Heart left ventricle (tissue), 16 donors: ENCODE results near the gene ZFAND3. TPM values are rescaled to one million over a fixed set of nuclear protein-coding genes. Genes with fewer than 3 reads are reported as not detected.

Experiments used
- ATAC-seq, 4 donors: fragments of 200-7000 bp; cut with Tn5 transposase; one replicate each; pipeline ENCODE4 v1.9.1; 2020 to 2022; ENCODE audit warnings: moderate library complexity in 4 of 4, mild to moderate bottlenecking in 3 of 4, moderate number of reproducible peaks in 1 of 4
- DNase-seq, 5 donors: peaks; one replicate each; pipeline ENCODE4 v3.0.0-alpha.2; 2020
- H3K27ac ChIP-seq, 12 donors: fragments of 200-600 bp; sonication (generic) in 4 of 12; one replicate each; pipeline versions ENCODE4 v1.5.0 to v1.8.0; 2016 to 2022; ENCODE audit warnings: mild to moderate bottlenecking in 2 of 12
- H3K27me3 ChIP-seq, 9 donors: fragments of 200-600 bp; sonication (generic) in 2 of 9; one replicate each; pipeline versions ENCODE4 v1.5.1 to v1.8.0; 2016 to 2022; ENCODE audit warnings: mild to moderate bottlenecking in 3 of 9
- H3K36me3 ChIP-seq, 9 donors: fragments of 200-600 bp; sonication (generic) in 2 of 9; one replicate each; pipeline versions ENCODE4 v1.5.0 to v1.8.0; 2018 to 2022; ENCODE audit warnings: mild to moderate bottlenecking in 2 of 9
- H3K4me1 ChIP-seq, 12 donors: fragments of 200-600 bp; sonication (generic) in 4 of 12; one replicate each; pipeline versions ENCODE4 v1.5.0 to v1.8.0; 2016 to 2022; ENCODE audit warnings: mild to moderate bottlenecking in 3 of 12
- H3K4me3 ChIP-seq, 12 donors: fragments of 200-600 bp; sonication (generic) in 4 of 12; one replicate each; pipeline versions ENCODE4 v1.5.0 to v1.8.0; 2017 to 2022; ENCODE audit warnings: mild to moderate bottlenecking in 9 of 12, moderate library complexity in 4 of 12
- H3K9me3 ChIP-seq, 12 donors: fragments of 200-600 bp; sonication (generic) in 4 of 12; one replicate each; pipeline versions ENCODE4 v1.5.0 to v1.8.0; 2016 to 2022; ENCODE audit warnings: mild to moderate bottlenecking in 1 of 12
- POLR2A ChIP-seq, 2 donors: fragments of 450-650 bp; IDR thresholded peaks; one replicate each; pipeline ENCODE4 v1.6.1; 2017; ENCODE audit warnings: antibody characterized with exemption in 2 of 2, mild to moderate bottlenecking in 2 of 2, moderate library complexity in 2 of 2
- WGBS, 4 donors: extraction: QIAGEN DNeasy Blood & Tissue Kit in 2 of 4; methylation state at CpG; one replicate each; pipeline versions ENCODE4 v1.1.5 to v1.1.7; 2013 to 2018; 5-methylcytosine and 5-hydroxymethylcytosine counted together
- intact Hi-C, 10 donors: fragments of 100-400 bp; cut with DNase I; formaldehyde crosslinking; loops; one replicate each; pipeline versions ENCODE4 v1.11.1 to v1.14.2; 2022
- polyA plus RNA-seq, 2 donors: library from polyadenylated mRNA; stranded (reverse); fragments of 200-250 nt; gene quantifications; one replicate each; pipeline ENCODE4 v1.2.3, GENCODE V29; 2013
- total RNA-seq, 9 donors: library from RNA; depleted of rRNA in 2 of 9; stranded (reverse); fragments of >200 nt in 2 of 9; fragmentation: NEBNext Ultra II Directional in 3 of 9; extraction: Animal tissue kit (Norgen Biotek cat#: 25700) in 3 of 9; gene quantifications; one replicate each; pipeline versions ENCODE4 v1.1.0 to v1.2.4, GENCODE V29; 2016 to 2023
- TF ChIP-seq, protein P1 (sequence below), 12 donors: fragments of 200-600 bp; sonication (generic) in 4 of 12; IDR thresholded peaks; one replicate each; pipeline versions ENCODE4 v1.5.0 to v1.8.0; 2018 to 2022; ENCODE audit warnings: antibody characterized with exemption in 12 of 12, mild to moderate bottlenecking in 5 of 12
- donor health status: ischemic (EF 13 %, LVEDD 7.1; RV severe dilation, severe dysfunction).
- donor health status: healthy with polysubstance abuse.
- donor health status: DM: no; HTN: yes; CAD: no.
- donor health status: DM: no; HTN: no; CAD: no.
- donor health status: ischemic (EF 25% LVEDD 6.9; RV normal size, moderate dysfunction).
- donor health status: ischemic (EF 25% LVEDD 5.7; RV mildly dilated, moderate dysfunction).
- donor health status: healthy.
- donor health status: DM: yes; HTN: yes; CAD: no.
- donor health status: ischemic (EF 35%, LVEDD 5.7; RV mildly dilated, moderate dysfunction).
- donor health status: nonischemic (EF 11% LVEDD 7.7; RV severe dilation, severe dysfunction).
- donor health status: DM: yes; HTN: yes; CAD: no.
- donor health status: PGD.
- donor health status: ischemic (EF 29% LVEDD 5.4; RV normal size, mild dysfunction).
- donor health status: nonischemic (EF 23%, LVEDD 6.1; RV moderate dilation, normal function).

Gene ZFAND3
- total and polyA plus RNA-seq, 11 donors = 29.1 to 114 (median 88.2) TPM

DNA sequence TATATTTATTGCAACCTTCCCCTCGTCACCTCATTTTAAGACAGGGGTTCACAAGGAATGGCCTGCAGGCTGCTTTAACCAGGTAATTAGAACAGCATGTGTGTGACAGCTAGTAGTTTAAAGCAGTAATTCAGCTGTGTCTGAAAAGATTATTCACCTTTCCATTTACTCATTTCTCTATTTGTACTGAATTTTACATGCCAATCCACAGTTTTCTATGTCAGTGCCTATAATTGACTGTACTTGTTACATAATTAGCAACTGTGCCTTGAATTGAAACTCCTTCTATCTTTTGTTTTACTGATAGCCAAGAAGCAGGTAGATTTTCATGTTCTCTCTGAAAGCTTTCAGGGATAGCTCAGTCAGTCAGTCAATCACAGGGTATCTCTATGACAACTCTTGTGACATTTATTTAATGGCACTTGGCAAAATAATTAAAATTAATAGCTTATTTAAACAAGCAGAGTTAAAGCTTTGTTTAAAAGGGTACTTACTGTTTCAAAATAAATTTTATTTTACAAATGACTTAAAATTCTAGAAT lies 214.0 kb downstream of the ZFAND3 start:
- DNase-seq (no peak), ATAC-seq (no peak)
- intact Hi-C loops = loop anchor here in 7 of 10 donors (2.0 to 10.0 kb wide), 3 partner anchors 459 to 461 kb away; no protein-coding TSS in a partner anchor
- no peaks in the 10 kb centered on the region for H3K9me3 ChIP-seq
- H3K27me3 ChIP-seq = no peaks in the 10 kb centered on the region
- peaks cover 0 to 44% (median 21%) of the 10 kb centered on the region in 12 donors for H3K4me1 ChIP-seq
- TF ChIP-seq POLR2A (IDR thresholded peaks at IDR 0.05) = no peak
- TF ChIP-seq, protein P1, sequence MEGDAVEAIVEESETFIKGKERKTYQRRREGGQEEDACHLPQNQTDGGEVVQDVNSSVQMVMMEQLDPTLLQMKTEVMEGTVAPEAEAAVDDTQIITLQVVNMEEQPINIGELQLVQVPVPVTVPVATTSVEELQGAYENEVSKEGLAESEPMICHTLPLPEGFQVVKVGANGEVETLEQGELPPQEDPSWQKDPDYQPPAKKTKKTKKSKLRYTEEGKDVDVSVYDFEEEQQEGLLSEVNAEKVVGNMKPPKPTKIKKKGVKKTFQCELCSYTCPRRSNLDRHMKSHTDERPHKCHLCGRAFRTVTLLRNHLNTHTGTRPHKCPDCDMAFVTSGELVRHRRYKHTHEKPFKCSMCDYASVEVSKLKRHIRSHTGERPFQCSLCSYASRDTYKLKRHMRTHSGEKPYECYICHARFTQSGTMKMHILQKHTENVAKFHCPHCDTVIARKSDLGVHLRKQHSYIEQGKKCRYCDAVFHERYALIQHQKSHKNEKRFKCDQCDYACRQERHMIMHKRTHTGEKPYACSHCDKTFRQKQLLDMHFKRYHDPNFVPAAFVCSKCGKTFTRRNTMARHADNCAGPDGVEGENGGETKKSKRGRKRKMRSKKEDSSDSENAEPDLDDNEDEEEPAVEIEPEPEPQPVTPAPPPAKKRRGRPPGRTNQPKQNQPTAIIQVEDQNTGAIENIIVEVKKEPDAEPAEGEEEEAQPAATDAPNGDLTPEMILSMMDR (IDR thresholded peaks at IDR 0.05) = no peak
- no peak overlapping the region for H3K27ac ChIP-seq
- H3K4me3 ChIP-seq = no peak overlapping the region
- no peaks in the 10 kb centered on the region for H3K36me3 ChIP-seq
- 57 to 98% (median 90%) methylated on average over 1 of the region's 1 CpG for WGBS, 4 donors

DNA sequence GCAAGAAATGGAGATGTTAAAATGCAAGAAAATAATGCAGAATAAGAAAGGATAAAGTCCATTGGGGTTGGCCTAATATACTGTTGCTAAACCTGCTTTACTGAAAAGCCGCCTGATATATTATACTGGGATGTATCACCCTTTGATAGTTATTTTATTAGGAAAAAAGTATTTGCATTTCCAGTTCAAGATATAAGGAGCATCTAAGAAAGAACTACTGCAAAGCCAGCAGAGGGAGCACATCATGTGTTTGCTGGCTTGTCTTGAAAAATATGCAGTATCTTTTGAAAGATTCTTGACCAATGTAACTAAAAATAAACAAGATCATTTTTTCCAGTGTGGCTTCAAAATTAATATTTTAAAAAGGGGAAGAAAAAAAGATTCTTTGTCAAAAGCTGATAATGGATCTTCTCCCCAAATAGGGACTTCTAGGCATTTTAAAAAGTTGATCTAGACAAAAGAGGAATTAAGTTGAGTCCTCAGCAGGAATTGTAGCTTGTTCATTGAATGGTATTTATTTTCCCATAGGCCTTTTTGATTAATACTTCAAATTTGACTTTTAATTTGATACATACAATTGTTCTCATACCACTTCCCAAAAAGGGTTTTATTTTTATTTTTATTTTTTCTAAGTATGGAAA lies 214.9 kb downstream of the ZFAND3 start:
- no peak for TF ChIP-seq POLR2A (IDR thresholded peaks at IDR 0.05)
- TF ChIP-seq, protein P1 (IDR thresholded peaks at IDR 0.05) = peak in 11 of 12 donors; percentile 16 to 69 (median 50)
- Histone ChIP-seq H3K4me3 (no peak overlapping the region), H3K9me3 (no peaks in the 10 kb centered on the region), H3K27ac (no peak overlapping the region), H3K36me3 (no peaks in the 10 kb centered on the region), H3K27me3 (no peaks in the 10 kb centered on the region), H3K4me1 (peaks cover 0 to 37% (median 18%) of the 10 kb centered on the region in 12 donors)
- intact Hi-C loops = loop anchor here in 6 of 10 donors (5.0 to 10.0 kb wide), 2 partner anchors 458 to 460 kb away; no protein-coding TSS in a partner anchor
- DNase-seq (no peak), ATAC-seq (no peak)
- WGBS, 4 donors = 82 to 89% (median 86%) methylated on average over 1 of the region's 1 CpG

DNA sequence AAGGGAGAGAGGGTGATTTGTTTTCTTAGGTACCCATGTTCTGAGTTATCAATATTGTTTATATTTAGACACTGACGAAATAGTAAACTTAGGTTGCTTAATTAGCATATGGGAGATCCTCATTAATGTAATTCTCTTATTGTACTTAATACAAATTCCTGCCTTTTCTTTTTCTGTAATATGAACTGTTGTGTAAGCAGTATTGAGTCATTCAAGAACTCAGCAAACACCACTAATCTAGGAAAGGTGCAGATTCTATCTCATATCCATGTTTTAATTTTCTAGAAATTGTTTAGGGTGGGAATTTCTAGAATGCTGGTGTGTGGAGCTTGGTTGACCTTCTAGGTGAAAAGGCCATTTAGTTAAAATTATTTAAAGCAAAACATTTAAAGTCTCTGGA lies 216.0 kb downstream of the ZFAND3 start:
- Histone ChIP-seq H3K36me3 (no peaks in the 10 kb centered on the region), H3K27ac (no peak overlapping the region), H3K4me1 (peaks cover 0 to 37% (median 20%) of the 10 kb centered on the region in 12 donors), H3K27me3 (no peaks in the 10 kb centered on the region), H3K9me3 (no peaks in the 10 kb centered on the region), H3K4me3 (no peak overlapping the region)
- ATAC-seq (no peak), DNase-seq (no peak)
- intact Hi-C loops = loop anchor here in 6 of 10 donors (5.0 to 10.0 kb wide), 3 partner anchors 442 to 459 kb away; no protein-coding TSS in a partner anchor
- WGBS, 4 donors = 89 to 98% (median 95%) methylated on average over 1 of the region's 1 CpG
- TF ChIP-seq, protein P1 (IDR thresholded peaks at IDR 0.05) = no peak
- TF ChIP-seq POLR2A (IDR thresholded peaks at IDR 0.05) = no peak

DNA sequence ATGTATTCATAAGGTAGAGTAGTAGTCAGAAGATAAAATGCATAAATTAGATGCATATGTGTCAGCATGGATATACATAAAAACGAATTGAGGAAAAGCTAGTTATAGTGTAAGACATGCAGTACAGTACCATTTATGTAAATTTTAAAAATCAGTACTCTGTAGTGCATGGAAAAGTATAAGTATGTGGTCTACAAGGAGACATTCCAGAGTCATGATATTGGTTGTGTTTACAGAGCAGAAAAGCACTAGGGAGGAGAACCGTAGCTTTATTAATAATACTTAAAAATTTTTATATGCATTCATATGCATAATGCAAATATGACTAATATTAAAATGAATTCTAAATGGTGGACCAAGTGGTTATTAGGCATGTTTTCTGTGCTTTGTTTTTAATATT lies 220.0 kb downstream of the ZFAND3 start:
- intact Hi-C loops = loop anchor here in 6 of 10 donors (5.0 to 10.0 kb wide), 3 partner anchors 438 to 455 kb away; no protein-coding TSS in a partner anchor
- TF ChIP-seq, protein P1 (IDR thresholded peaks at IDR 0.05) = no peak
- TF ChIP-seq POLR2A (IDR thresholded peaks at IDR 0.05) = no peak
- Histone ChIP-seq H3K9me3 (no peaks in the 10 kb centered on the region), H3K27ac (no peak overlapping the region), H3K27me3 (no peaks in the 10 kb centered on the region), H3K4me1 (peaks cover 0 to 21% (median 5%) of the 10 kb centered on the region in 12 donors), H3K36me3 (no peaks in the 10 kb centered on the region), H3K4me3 (no peak overlapping the region)
- ATAC-seq (no peak), DNase-seq (no peak)
- 92 to 95% (median 93%) methylated on average over 2 of the region's 2 CpGs for WGBS, 4 donors
